Bronchial epithelial cell (primary cell): Measurements from ENCODE around the gene CNTFR. TPM values are rescaled to one million over a fixed set of nuclear protein-coding genes. Genes with fewer than 3 reads are reported as not detected.
A peak's percentile ranks its signal among the peaks of the same experiment; 100 is the strongest.

ENCODE experiments used
- DNase-seq: peaks from one replicate; pipeline ENCODE4 v3.0.0-alpha.2; 2010; ENCODE audit warnings: low read depth
- FAIRE-seq: peaks from 2 replicates; lab custom pipeline; 2011; peaks lifted over from hg19 to GRCh38; lab: Jason Lieb, UNC
- H3K27me3 ChIP-seq: 2 replicates; pipeline ENCODE4 v1.5.1; 2011; ENCODE audit warnings: low read length; ENCODE audit not compliant: control insufficient read depth, insufficient read depth
- H3K36me3 ChIP-seq: 2 replicates; pipeline ENCODE4 v1.5.1; 2011; ENCODE audit warnings: low read length; ENCODE audit not compliant: control insufficient read depth, insufficient read depth
- H3K4me3 ChIP-seq: 2 replicates; pipeline ENCODE4 v1.5.1; 2011; ENCODE audit warnings: mild to moderate bottlenecking, low read depth, low read length, control low read depth
- total RNA-seq: library from RNA; depleted of rRNA; stranded (reverse); fragments of >200 nt; gene quantifications from 2 replicates; pipeline ENCODE4 v1.2.1, GENCODE V29; 2014
- TF ChIP-seq, protein P1 (sequence below): IDR thresholded peaks from 2 replicates; pipeline ENCODE4 v1.5.1; 2011; ENCODE audit warnings: mild to moderate bottlenecking, moderate library complexity, low read length, control low read depth, inconsistent platforms; ENCODE audit not compliant: insufficient read depth, severe bottlenecking

The CNTFR gene
- total RNA-seq, 1 donor from 2014 or later: not detected

DNA sequence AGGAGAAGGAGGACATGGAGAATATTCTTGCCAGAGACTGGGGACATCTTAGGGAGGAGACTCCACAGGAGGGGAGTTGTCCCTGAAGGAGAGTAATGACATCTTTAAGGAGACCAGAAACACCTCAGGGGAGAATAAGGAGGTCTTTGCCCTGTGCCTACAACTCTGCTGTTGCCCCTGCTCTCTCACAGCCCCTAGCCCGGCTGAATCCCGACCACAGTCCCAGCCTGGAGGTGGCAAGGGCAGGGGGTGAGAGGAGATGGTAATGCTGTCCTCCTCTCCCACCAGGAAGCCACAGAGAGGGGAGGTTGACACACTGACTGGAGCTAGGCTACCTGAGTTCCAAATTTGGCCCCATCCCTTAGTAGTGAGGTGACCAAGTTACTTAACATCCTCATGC is 36.5 kb downstream of the CNTFR start:
- no peaks in the 10 kb centered on the region for H3K36me3 ChIP-seq
- TF ChIP-seq, protein P1, sequence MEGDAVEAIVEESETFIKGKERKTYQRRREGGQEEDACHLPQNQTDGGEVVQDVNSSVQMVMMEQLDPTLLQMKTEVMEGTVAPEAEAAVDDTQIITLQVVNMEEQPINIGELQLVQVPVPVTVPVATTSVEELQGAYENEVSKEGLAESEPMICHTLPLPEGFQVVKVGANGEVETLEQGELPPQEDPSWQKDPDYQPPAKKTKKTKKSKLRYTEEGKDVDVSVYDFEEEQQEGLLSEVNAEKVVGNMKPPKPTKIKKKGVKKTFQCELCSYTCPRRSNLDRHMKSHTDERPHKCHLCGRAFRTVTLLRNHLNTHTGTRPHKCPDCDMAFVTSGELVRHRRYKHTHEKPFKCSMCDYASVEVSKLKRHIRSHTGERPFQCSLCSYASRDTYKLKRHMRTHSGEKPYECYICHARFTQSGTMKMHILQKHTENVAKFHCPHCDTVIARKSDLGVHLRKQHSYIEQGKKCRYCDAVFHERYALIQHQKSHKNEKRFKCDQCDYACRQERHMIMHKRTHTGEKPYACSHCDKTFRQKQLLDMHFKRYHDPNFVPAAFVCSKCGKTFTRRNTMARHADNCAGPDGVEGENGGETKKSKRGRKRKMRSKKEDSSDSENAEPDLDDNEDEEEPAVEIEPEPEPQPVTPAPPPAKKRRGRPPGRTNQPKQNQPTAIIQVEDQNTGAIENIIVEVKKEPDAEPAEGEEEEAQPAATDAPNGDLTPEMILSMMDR: no peak
- H3K4me3 ChIP-seq: no peak overlapping the region
- peaks cover 2% of the 10 kb centered on the region for H3K27me3 ChIP-seq
- FAIRE-seq (no peak), DNase-seq (no peak)

DNA sequence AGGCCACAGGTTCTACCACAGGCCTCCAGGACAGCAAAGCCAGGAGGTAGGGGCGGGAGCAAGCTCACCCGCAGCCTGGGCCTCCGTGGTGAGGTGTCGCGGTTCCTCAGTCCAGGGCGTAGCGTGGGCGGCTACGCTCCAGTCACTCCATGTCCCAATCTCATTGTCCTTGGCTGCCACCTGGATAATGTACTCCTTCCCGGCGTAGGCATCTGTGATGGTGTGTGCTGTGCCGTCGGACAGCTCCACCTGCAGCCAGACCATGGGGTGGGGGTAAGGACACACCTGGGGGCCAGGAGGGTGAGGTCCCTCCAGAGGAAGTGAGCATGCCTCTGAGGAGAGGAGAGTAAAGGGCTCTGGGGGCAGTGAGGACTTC is 36.9 kb downstream of the CNTFR start:
- Histone ChIP-seq H3K27me3 (peaks cover 4% of the 10 kb centered on the region), H3K4me3 (no peak overlapping the region), H3K36me3 (no peaks in the 10 kb centered on the region)
- FAIRE-seq (no peak), DNase-seq (no peak)
- TF ChIP-seq, protein P1: no peak

GRCh38 chr9:34551751-34552605 is 37.5 kb downstream of the CNTFR start:
- Histone ChIP-seq H3K4me3 (no peak overlapping the region), H3K36me3 (no peaks in the 10 kb centered on the region), H3K27me3 (peaks cover 4% of the 10 kb centered on the region)
- DNase-seq (no peak), FAIRE-seq (no peak)
- TF ChIP-seq, protein P1: no peak

GRCh38 chr9:34550681-34551270 is 38.7 kb downstream of the CNTFR start:
- H3K27me3 ChIP-seq: peaks cover 4% of the 10 kb centered on the region
- H3K36me3 ChIP-seq: no peaks in the 10 kb centered on the region
- TF ChIP-seq, protein P1: no peak
- FAIRE-seq: no peak
- DNase-seq: no peak
- H3K4me3 ChIP-seq: no peak overlapping the region

DNA sequence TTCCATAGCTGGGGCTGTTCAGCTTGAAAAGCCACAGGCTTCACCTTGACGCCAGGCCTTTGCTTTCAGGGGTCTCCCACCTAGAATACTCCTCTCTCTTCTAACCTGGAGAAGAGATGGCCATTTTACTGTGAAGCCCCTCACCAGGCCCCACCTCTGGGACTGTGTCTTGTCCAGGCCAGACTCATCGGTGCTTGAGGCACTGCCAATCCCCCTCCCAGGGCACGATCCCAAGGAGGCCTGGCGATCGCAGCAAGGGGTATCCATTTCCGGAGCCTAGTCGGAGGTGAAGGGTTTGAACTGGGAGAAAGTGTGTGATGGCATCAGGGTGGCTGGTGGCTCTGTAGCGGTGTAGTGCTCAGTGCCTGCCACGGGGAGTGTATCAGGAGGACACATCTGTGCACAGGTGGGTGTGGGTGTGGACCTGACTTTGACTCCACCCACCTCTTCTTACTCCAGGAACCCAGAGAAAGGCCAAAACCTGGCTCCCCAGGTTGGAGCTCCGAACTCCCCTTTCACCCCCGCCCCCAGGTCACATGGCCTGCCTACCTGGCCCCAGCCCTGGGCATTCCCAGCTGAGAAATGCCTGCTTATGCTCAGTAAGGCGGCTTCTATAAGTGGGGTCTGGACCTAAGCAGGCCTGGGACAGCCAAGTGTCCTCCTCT is 39.4 kb downstream of the CNTFR start:
- TF ChIP-seq, protein P1: no peak
- Histone ChIP-seq H3K27me3 (peaks cover 4% of the 10 kb centered on the region), H3K4me3 (no peak overlapping the region), H3K36me3 (no peaks in the 10 kb centered on the region)
- FAIRE-seq (peak; percentile 52), DNase-seq (no peak)
